Heart right ventricle (tissue), 16 donors: ENCODE data around the gene MOK. TPM values are rescaled to one million over a fixed set of nuclear protein-coding genes. Genes with fewer than 3 reads are reported as not detected.

Experiments
- ATAC-seq, 8 donors: fragments of 200-7000 bp; cut with Tn5 transposase; one replicate each; pipeline ENCODE4 v1.9.1; 2020; ENCODE audit warnings: mild to moderate bottlenecking in 8 of 8, moderate library complexity in 8 of 8, moderate number of reproducible peaks in 1 of 8
- DNase-seq, 2 donors: peaks; one replicate each; pipeline ENCODE4 v3.0.0-alpha.2; 2020
- H3K27ac ChIP-seq, 10 donors: fragments of 200-600 bp; sonication (generic) in 2 of 10; one replicate each; pipeline versions ENCODE4 v1.5.0 to v1.8.0; 2020 to 2022; ENCODE audit warnings: mild to moderate bottlenecking in 3 of 10
- H3K27me3 ChIP-seq, 7 donors: fragments of 200-600 bp; one replicate each; pipeline ENCODE4 v1.8.0; 2021 to 2022; ENCODE audit warnings: mild to moderate bottlenecking in 2 of 7
- H3K36me3 ChIP-seq, 9 donors: fragments of 200-600 bp; sonication (generic) in 1 of 9; one replicate each; pipeline versions ENCODE4 v1.5.0 to v1.8.0; 2020 to 2022; ENCODE audit warnings: mild to moderate bottlenecking in 2 of 9
- H3K4me1 ChIP-seq, 9 donors: fragments of 200-600 bp; sonication (generic) in 1 of 9; one replicate each; pipeline versions ENCODE4 v1.5.0 to v1.8.0; 2020 to 2022; ENCODE audit warnings: mild to moderate bottlenecking in 4 of 9
- H3K4me3 ChIP-seq, 10 donors: fragments of 200-600 bp; sonication (generic) in 2 of 10; one replicate each; pipeline versions ENCODE4 v1.5.0 to v1.8.0; 2020 to 2022; ENCODE audit warnings: mild to moderate bottlenecking in 7 of 10, moderate library complexity in 2 of 10
- H3K9me3 ChIP-seq, 11 donors: fragments of 200-600 bp in 10 of 11; sonication (generic) in 2 of 11; one replicate each; pipeline versions ENCODE4 v1.5.0 to v1.8.0; 2013 to 2022; ENCODE audit warnings: mild to moderate bottlenecking in 2 of 11, control low read depth in 1 of 11, moderate library complexity in 1 of 11
- WGBS, 2 donors: extraction: QIAGEN DNeasy Blood & Tissue Kit; methylation state at CpG; one replicate each; pipeline ENCODE4 v1.1.7; 2013; ENCODE audit warnings: inconsistent platforms in 1 of 2; 5-methylcytosine and 5-hydroxymethylcytosine counted together
- intact Hi-C, 10 donors: fragments of 100-400 bp; cut with DNase I; formaldehyde crosslinking; loops; one replicate each; pipeline versions ENCODE4 v1.11.1 to v1.14.2; 2022
- polyA plus RNA-seq, 2 donors: library from polyadenylated mRNA; stranded (reverse); fragments of 200-250 nt; gene quantifications; one replicate each; pipeline ENCODE4 v1.2.3, GENCODE V29; 2013
- total RNA-seq, 10 donors: library from RNA; stranded (reverse); fragmentation: NEBNext Ultra II Directional in 3 of 10; extraction: Animal tissue kit (Norgen Biotek cat#: 25700) in 3 of 10; gene quantifications; one replicate each; pipeline versions ENCODE4 v1.2.1 to v1.2.4, GENCODE V29; 2021 to 2023
- TF ChIP-seq, protein P1 (sequence below), 9 donors: fragments of 200-600 bp; sonication (generic) in 2 of 9; IDR thresholded peaks; one replicate each; pipeline versions ENCODE4 v1.5.0 to v1.8.0; 2021 to 2022; ENCODE audit warnings: antibody characterized with exemption in 9 of 9, mild to moderate bottlenecking in 5 of 9, moderate library complexity in 1 of 9
- donor health status: Arrhythmogenic right ventricular cardiomyopathy.
- donor health status: ischemic (EF 13 %, LVEDD 7.1; RV severe dilation, severe dysfunction).
- donor health status: healthy with polysubstance abuse.
- donor health status: DM: no; HTN: yes; CAD: no.
- donor health status: DM: no; HTN: no; CAD: no.
- donor health status: ischemic (EF 25% LVEDD 6.9; RV normal size, moderate dysfunction).
- donor health status: ischemic (EF 25% LVEDD 5.7; RV mildly dilated, moderate dysfunction).
- donor health status: healthy.
- donor health status: DM: yes; HTN: yes; CAD: no.
- donor health status: Ischemic cardiomyopathy.
- donor health status: ischemic (EF 35%, LVEDD 5.7; RV mildly dilated, moderate dysfunction).
- donor health status: nonischemic (EF 11% LVEDD 7.7; RV severe dilation, severe dysfunction).
- donor health status: DM: yes; HTN: yes; CAD: no.
- donor health status: PGD.
- donor health status: ischemic (EF 29% LVEDD 5.4; RV normal size, mild dysfunction).
- donor health status: nonischemic (EF 23%, LVEDD 6.1; RV moderate dilation, normal function).

MOK gene
- total and polyA plus RNA-seq, 12 donors: 6.6 to 19.8 (median 10.0) TPM

DNA sequence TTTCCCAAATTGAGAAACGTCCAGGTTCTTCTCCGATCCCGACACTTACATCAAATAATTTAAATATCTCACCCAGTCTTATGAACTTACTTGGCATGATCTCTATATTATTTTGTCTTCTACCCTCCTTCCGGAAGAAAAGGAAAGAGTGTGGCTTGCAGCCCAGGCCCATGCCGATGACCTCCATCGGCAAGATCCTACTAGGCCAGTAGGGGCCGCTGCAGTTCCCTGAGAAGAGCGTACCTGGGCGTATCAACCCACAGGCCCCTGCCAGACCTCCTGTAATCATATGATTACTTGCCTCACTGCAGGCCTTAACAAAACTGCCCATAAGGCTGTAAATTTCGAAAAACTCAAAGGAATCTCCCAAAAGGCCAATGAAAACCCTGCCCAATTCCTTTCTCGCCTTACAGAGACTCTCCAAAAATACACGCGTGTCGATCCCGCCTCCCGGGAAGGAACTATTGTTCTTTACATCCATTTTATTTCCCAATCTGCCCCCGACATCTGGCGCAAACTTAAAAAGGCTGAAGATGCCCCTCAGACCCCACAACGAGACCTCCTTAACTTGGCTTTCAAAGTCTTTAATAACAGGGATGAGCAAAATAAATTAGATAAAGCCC is 69.6 kb downstream of the MOK start:
- peak overlapping the region in 7 of 10 donors; percentile 23 to 70 (median 58) for H3K27ac ChIP-seq
- H3K4me1 ChIP-seq: peaks cover 0 to 18% (median 7%) of the 10 kb centered on the region in 9 donors
- H3K9me3 ChIP-seq: no peaks in the 10 kb centered on the region
- peak overlapping the region in 9 of 10 donors; percentile 6 to 57 (median 47) for H3K4me3 ChIP-seq
- H3K36me3 ChIP-seq: peaks cover 0 to 30% (median 5%) of the 10 kb centered on the region in 9 donors
- H3K27me3 ChIP-seq: no peaks in the 10 kb centered on the region
- DNase-seq (peak; percentile 83 to 86), ATAC-seq (peak; percentile 89 to 97 (median 95))
- TF ChIP-seq, protein P1, sequence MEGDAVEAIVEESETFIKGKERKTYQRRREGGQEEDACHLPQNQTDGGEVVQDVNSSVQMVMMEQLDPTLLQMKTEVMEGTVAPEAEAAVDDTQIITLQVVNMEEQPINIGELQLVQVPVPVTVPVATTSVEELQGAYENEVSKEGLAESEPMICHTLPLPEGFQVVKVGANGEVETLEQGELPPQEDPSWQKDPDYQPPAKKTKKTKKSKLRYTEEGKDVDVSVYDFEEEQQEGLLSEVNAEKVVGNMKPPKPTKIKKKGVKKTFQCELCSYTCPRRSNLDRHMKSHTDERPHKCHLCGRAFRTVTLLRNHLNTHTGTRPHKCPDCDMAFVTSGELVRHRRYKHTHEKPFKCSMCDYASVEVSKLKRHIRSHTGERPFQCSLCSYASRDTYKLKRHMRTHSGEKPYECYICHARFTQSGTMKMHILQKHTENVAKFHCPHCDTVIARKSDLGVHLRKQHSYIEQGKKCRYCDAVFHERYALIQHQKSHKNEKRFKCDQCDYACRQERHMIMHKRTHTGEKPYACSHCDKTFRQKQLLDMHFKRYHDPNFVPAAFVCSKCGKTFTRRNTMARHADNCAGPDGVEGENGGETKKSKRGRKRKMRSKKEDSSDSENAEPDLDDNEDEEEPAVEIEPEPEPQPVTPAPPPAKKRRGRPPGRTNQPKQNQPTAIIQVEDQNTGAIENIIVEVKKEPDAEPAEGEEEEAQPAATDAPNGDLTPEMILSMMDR (IDR thresholded peaks at IDR 0.05): peak; percentile 69 to 93 (median 88)
- 34 to 42% methylated on average over 19 of the region's 19 CpGs for WGBS, 2 donors
- intact Hi-C loops: loop anchor here in 7 of 10 donors (1.0 to 5.0 kb wide), 3 partner anchors 77 to 79 kb away; no protein-coding TSS in a partner anchor

DNA sequence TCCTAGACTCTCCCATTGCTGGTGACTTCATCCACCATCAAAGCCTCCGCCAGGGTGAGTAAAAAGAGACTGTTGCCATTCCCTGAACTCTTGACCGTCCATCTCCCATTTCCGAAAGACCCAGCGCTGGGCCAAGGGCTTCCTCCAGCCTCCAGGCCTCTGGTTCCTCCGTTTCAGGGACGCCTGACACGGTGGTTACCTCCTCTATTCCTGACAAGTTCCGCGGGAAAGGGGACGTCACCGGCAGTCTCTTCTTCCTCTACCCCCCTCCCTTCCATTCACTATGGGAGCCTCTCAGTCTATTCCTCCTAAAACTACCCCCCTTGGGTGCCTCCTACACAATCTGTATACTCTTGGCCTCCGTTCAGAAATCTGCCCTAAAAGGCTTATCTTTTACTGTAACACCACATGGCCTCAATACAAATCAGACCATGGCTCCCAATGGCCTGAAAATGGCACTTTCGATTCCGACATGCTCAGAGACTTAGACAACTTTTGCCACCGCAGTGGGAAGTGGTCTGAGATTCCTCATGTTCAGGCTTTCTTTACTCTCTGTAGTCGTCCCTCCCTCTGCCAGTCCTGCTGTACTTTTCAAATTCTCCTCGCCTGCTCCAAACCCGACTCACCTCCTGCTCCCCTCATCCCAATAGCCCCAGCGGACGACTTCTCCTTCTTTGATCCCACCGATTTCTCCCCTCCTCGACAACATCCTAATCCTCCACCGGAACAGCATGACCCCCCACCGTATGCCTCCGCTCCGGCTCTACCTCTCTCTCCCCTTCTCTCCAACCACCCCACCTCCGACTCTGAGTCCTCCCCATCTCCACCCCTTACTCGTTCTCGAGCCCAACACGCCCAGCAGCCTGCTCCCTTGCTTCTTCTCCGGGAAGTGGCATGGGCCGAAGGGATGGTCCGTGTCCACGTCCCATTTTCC is 70.4 kb downstream of the MOK start:
- no peaks in the 10 kb centered on the region for H3K27me3 ChIP-seq
- H3K36me3 ChIP-seq: peaks cover 0 to 36% (median 5%) of the 10 kb centered on the region in 9 donors
- TF ChIP-seq, protein P1 (IDR thresholded peaks at IDR 0.05): no peak
- DNase-seq: no peak
- peak in 7 of 8 donors; percentile 11 to 51 (median 41) for ATAC-seq
- H3K9me3 ChIP-seq: no peaks in the 10 kb centered on the region
- peaks cover 0 to 18% (median 7%) of the 10 kb centered on the region in 9 donors for H3K4me1 ChIP-seq
- H3K27ac ChIP-seq: peak overlapping the region in 7 of 10 donors; percentile 23 to 70 (median 58)
- intact Hi-C loops: loop anchor here in 8 of 10 donors (1.0 to 5.0 kb wide), 3 partner anchors 78 to 80 kb away; no protein-coding TSS in a partner anchor
- peak overlapping the region; percentile 6 to 57 (median 40) for H3K4me3 ChIP-seq
- 48 to 53% methylated on average over 34 of the region's 34 CpGs for WGBS, 2 donors

DNA sequence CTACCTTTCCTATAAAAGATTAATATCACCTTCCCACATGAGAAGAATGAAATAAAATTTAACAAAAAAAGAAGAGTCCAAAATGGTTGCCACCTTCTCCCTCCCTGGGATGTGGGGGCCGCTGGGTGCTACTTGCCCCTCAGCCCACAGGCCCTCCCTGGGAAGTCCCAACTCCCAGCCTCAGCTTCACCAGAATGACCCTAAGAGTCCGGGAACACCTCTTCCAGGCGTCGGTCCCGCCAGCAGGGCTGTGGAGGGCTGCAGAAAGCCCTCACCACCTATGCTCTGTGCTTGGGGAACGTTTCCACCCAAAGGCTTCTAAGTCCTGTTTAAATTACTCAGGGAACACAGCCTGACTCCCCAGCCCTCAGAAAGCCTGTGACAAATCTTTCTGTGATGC is 71.9 kb downstream of the MOK start:
- H3K36me3 ChIP-seq: peaks cover 0 to 47% (median 5%) of the 10 kb centered on the region in 9 donors
- no peaks in the 10 kb centered on the region for H3K9me3 ChIP-seq
- intact Hi-C loops: loop anchor here in 1 of 10 donors (5.0 kb wide), 1 partner anchor 79 kb away; no protein-coding TSS in a partner anchor
- ATAC-seq (no peak), DNase-seq (no peak)
- WGBS, 2 donors: 89 to 98% methylated on average over 6 of the region's 6 CpGs
- no peak overlapping the region for H3K4me3 ChIP-seq
- H3K4me1 ChIP-seq: peaks cover 0 to 18% (median 7%) of the 10 kb centered on the region in 9 donors
- H3K27ac ChIP-seq: no peak overlapping the region
- TF ChIP-seq, protein P1 (IDR thresholded peaks at IDR 0.05): no peak
- H3K27me3 ChIP-seq: no peaks in the 10 kb centered on the region

DNA sequence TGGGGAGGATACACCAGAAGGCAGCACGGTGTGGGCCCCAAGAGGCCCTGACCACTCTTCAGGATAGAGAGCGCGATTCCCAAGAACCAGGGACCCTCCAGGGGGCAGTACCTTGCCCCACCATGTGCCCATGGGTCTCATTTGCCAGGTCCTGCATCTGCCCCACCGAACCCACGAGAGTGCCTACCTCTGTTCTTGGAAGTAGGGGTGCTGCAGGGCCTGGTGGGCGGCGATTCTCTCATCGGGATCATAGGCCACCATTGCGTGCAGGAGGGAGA is 72.7 kb downstream of the MOK start:
- 94% methylated on average over 9 of the region's 9 CpGs for whole genome bisulfite sequencing, 2 donors
- TF ChIP-seq, protein P1 (IDR thresholded peaks at IDR 0.05): no peak
- Histone ChIP-seq H3K4me3 (no peak overlapping the region), H3K36me3 (peaks cover 0 to 47% (median 5%) of the 10 kb centered on the region in 9 donors), H3K4me1 (peaks cover 0 to 20% (median 7%) of the 10 kb centered on the region in 9 donors), H3K27me3 (no peaks in the 10 kb centered on the region), H3K27ac (no peak overlapping the region), H3K9me3 (no peaks in the 10 kb centered on the region)
- DNase-seq (no peak), ATAC-seq (no peak)
- intact Hi-C loops: loop anchor here in 1 of 10 donors (5.0 kb wide), 1 partner anchor 80 kb away; no protein-coding TSS in a partner anchor
